ENCODE data around the gene TRAF5. TPM values are rescaled to one million over a fixed set of nuclear protein-coding genes. Genes with fewer than 3 reads are reported as not detected.

TRAF5 gene
- total and polyA plus RNA-seq, 2 donors (not counting 3 experiments of a cell fraction or from before 2014, with no cell fraction given), result 8.5 to 17.6 TPM

GRCh38 chr1:211377539-211378450 lies 51.2 kb downstream of the TRAF5 start:
- no peaks in the 10 kb centered on the region for H4K20me1 ChIP-seq (replicated peaks; ENCODE audit: control insufficient read depth, extremely low read depth, insufficient read depth, low read length)
- ChIA-PET POLR2A (no interaction called here), CTCF (interaction anchor here (1.6 kb wide), 1 partner anchor 99 kb away, joined by 5 read pairs; no protein-coding TSS in a partner anchor)
- no peak overlapping the region for H3K4me2 ChIP-seq (ENCODE audit: insufficient read depth, low read length)
- intact Hi-C loops (cut with micrococcal nuclease) (no loop called here), dilution Hi-C loops (cut with MboI; ENCODE audit: extremely low pct_ligation_motif_present, low sequenced_read_pairs) (no loop called here)
- FAIRE-seq (no peak), DNase-seq (ENCODE audit: low read depth, low spot score) (no peak)
- H3K9ac ChIP-seq (replicated peaks; ENCODE audit: extremely low read depth, insufficient read depth, low read length), result no peak overlapping the region
- H3K4me3 ChIP-seq (replicated peaks in 1 of 3; ENCODE audit: insufficient read depth in 1 of 3, low read depth in 1 of 3, low read length in 3 of 3), result no peak overlapping the region
- H3K36me3 ChIP-seq (ENCODE audit: control insufficient read depth in 2 of 2, extremely low read depth in 1 of 2, insufficient read depth in 2 of 2, low read length in 2 of 2), result peaks cover 0 to 3% of the 10 kb centered on the region in 2 experiments
- H3K9me3 ChIP-seq (replicated peaks; ENCODE audit: control insufficient read depth, insufficient read depth, low read length), result no peaks in the 10 kb centered on the region
- BruUV-seq (replicated peaks), result no TSS peak
- TF ChIP-seq MYC (IDR thresholded peaks at IDR 0.05; ENCODE audit: low read depth, low read length), result no peak
- no peak for TF ChIP-seq JUN (IDR thresholded peaks at IDR 0.05; ENCODE audit: borderline replicate concordance, insufficient read depth, insufficient read length, low read depth)
- TF ChIP-seq FOS (IDR thresholded peaks at IDR 0.05; ENCODE audit: borderline replicate concordance, insufficient read depth, low read length), result no peak
- no peak for TF ChIP-seq POLR2A (IDR thresholded peaks at IDR 0.05; ENCODE audit: low read depth, low read length)
- no peak for TF ChIP-seq MAX (IDR thresholded peaks at IDR 0.05; ENCODE audit: insufficient read depth, insufficient read length)
- TF ChIP-seq GATA2 (IDR thresholded peaks at IDR 0.05; ENCODE audit: insufficient read depth, insufficient read length, low read depth, low read length), result no peak
- TF ChIP-seq EZH2 (IDR thresholded peaks at IDR 0.05; ENCODE audit: borderline replicate concordance, low read depth, low read length, severe bottlenecking), result no peak
- no peak for TF ChIP-seq POLR2AphosphoS5 (IDR thresholded peaks at IDR 0.05; ENCODE audit: insufficient read depth, low read depth, low read length)
- no peak for TF ChIP-seq CTCF (IDR thresholded peaks at IDR 0.05; ENCODE audit: extremely low read depth in 1 of 2, insufficient read depth in 1 of 2, low read depth in 1 of 2, low read length in 2 of 2)
- H2AFZ ChIP-seq (ENCODE audit: low read depth, low read length), result no peak overlapping the region
- H3K27ac ChIP-seq (ENCODE audit: insufficient read depth, low read depth, low read length), result no peak overlapping the region
- H3K27me3 ChIP-seq (ENCODE audit: control insufficient read depth in 2 of 2, insufficient read depth in 2 of 2, low read length in 2 of 2), result no peaks in the 10 kb centered on the region
- H3K4me1 ChIP-seq (ENCODE audit: control insufficient read depth, extremely low read depth, insufficient read depth, low read length), result peaks cover 5% of the 10 kb centered on the region
- H3K9me1 ChIP-seq (replicated peaks; ENCODE audit: control insufficient read depth, extremely low read depth, insufficient read depth, low read length), result no peaks in the 10 kb centered on the region
- no peaks in the 10 kb centered on the region for H3K79me2 ChIP-seq (ENCODE audit: control insufficient read depth, insufficient read depth, low read length)

Data from endothelial cell of umbilical vein (primary cell).